ENCODE results near the gene GNG11. TPM values are rescaled to one million over a fixed set of nuclear protein-coding genes. Genes with fewer than 3 reads are reported as not detected.

The GNG11 gene
- polyA plus RNA-seq (ENCODE audit: insufficient read length in 3 of 3), result 10 to 100 TPM; 39.5 to 43.8 (median 43.1) TPM
- long read RNA-seq, donor 1, transcript GNG11-201 (2 exons, 3,055 nt), result major isoform, 128 of 128 reads
- long read RNA-seq, donor 1, partial matches to known transcripts, result 0 of 128 reads
- long read RNA-seq, donor 1, other reads (novel, unspliced or antisense), result 0 of 128 reads
- long read RNA-seq, donor 2, transcript GNG11-201 (2 exons, 3,055 nt), result major isoform, 202 of 212 reads
- long read RNA-seq, donor 2, partial matches to known transcripts, result 10 of 212 reads
- long read RNA-seq, donor 2, other reads (novel, unspliced or antisense), result 0 of 212 reads
- long read RNA-seq, donor 3, transcript GNG11-201 (2 exons, 3,055 nt), result major isoform, 154 of 160 reads
- long read RNA-seq, donor 3, partial matches to known transcripts, result 6 of 160 reads
- long read RNA-seq, donor 3, other reads (novel, unspliced or antisense), result 0 of 160 reads
- long read RNA-seq, donor 4, transcript GNG11-201 (2 exons, 3,055 nt), result major isoform, 220 of 220 reads
- long read RNA-seq, donor 4, partial matches to known transcripts, result 0 of 220 reads
- long read RNA-seq, donor 4, other reads (novel, unspliced or antisense), result 0 of 220 reads
- long read RNA-seq, donor 5, transcript GNG11-201 (2 exons, 3,055 nt), result major isoform, 101 of 120 reads
- long read RNA-seq, donor 5, partial matches to known transcripts, result 19 of 120 reads
- long read RNA-seq, donor 5, other reads (novel, unspliced or antisense), result 0 of 120 reads
- long read RNA-seq, donor 6, transcript GNG11-201 (2 exons, 3,055 nt), result major isoform, 122 of 142 reads
- long read RNA-seq, donor 6, partial matches to known transcripts, result 20 of 142 reads
- long read RNA-seq, donor 6, other reads (novel, unspliced or antisense), result 0 of 142 reads
- long read RNA-seq, donor 7, transcript GNG11-201 (2 exons, 3,055 nt), result major isoform, 142 of 160 reads
- long read RNA-seq, donor 7, partial matches to known transcripts, result 18 of 160 reads
- long read RNA-seq, donor 7, other reads (novel, unspliced or antisense), result 0 of 160 reads
- long read RNA-seq, donor 8, transcript GNG11-201 (2 exons, 3,055 nt), result major isoform, 55 of 60 reads
- long read RNA-seq, donor 8, partial matches to known transcripts, result 5 of 60 reads
- long read RNA-seq, donor 8, other reads (novel, unspliced or antisense), result 0 of 60 reads
- long read RNA-seq, donor 9, transcript GNG11-201 (2 exons, 3,055 nt), result major isoform, 190 of 190 reads
- long read RNA-seq, donor 9, partial matches to known transcripts, result 0 of 190 reads
- long read RNA-seq, donor 9, other reads (novel, unspliced or antisense), result 0 of 190 reads
- long read RNA-seq, donor 10, transcript GNG11-201 (2 exons, 3,055 nt), result major isoform, 137 of 159 reads
- long read RNA-seq, donor 10, partial matches to known transcripts, result 22 of 159 reads
- long read RNA-seq, donor 10, other reads (novel, unspliced or antisense), result 0 of 159 reads
- long read RNA-seq, donor 11, transcript GNG11-201 (2 exons, 3,055 nt), result major isoform, 87 of 100 reads
- long read RNA-seq, donor 11, partial matches to known transcripts, result 13 of 100 reads
- long read RNA-seq, donor 11, other reads (novel, unspliced or antisense), result 0 of 100 reads
- long read RNA-seq, donor 12, transcript GNG11-201 (2 exons, 3,055 nt), result major isoform, 210 of 223 reads
- long read RNA-seq, donor 12, partial matches to known transcripts, result 13 of 223 reads
- long read RNA-seq, donor 12, other reads (novel, unspliced or antisense), result 0 of 223 reads
- long read RNA-seq, donor 13, transcript GNG11-201 (2 exons, 3,055 nt), result major isoform, 81 of 81 reads
- long read RNA-seq, donor 13, partial matches to known transcripts, result 0 of 81 reads
- long read RNA-seq, donor 13, other reads (novel, unspliced or antisense), result 0 of 81 reads
- long read RNA-seq, donor 14, transcript GNG11-201 (2 exons, 3,055 nt), result major isoform, 226 of 278 reads
- long read RNA-seq, donor 14, partial matches to known transcripts, result 52 of 278 reads
- long read RNA-seq, donor 14, other reads (novel, unspliced or antisense), result 0 of 278 reads
- long read RNA-seq, donor 15, transcript GNG11-201 (2 exons, 3,055 nt), result major isoform, 107 of 123 reads
- long read RNA-seq, donor 15, partial matches to known transcripts, result 16 of 123 reads
- long read RNA-seq, donor 15, other reads (novel, unspliced or antisense), result 0 of 123 reads
- long read RNA-seq, donor 16, transcript GNG11-201 (2 exons, 3,055 nt), result major isoform, 226 of 254 reads
- long read RNA-seq, donor 16, partial matches to known transcripts, result 28 of 254 reads
- long read RNA-seq, donor 16, other reads (novel, unspliced or antisense), result 0 of 254 reads

- peak; percentile 74 for DNase-seq
Observed at GRCh38 chr7:93921607-93922566, at the start of gene GNG11. TSS of gene GNG11 (plus strand) at chr7:93921735. CDS start at chr7:93922138, 403 bp downstream.

GRCh38 chr7:93873998-93874574 is 47.4 kb upstream of the GNG11 start:
- DNase-seq, result no peak

DNA sequence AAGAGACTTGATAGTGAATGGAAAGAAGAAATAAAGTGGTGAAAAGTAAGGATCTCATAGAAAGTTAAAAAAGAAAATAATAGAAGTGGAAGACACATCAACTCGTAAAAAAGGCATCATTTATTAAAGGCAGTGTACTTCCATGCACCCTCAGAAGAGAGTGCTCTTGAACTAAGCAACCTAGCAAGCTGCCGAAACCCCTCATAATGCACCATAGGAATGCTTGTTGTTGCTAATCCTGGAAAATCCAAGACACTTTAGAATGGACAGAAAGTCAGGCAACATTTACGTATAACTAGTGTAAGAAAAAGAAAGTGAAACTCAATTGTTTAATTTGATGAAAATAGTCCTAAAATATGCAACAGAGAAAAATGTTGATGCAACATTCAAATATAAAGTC is 43.8 kb upstream of the GNG11 start:
- no peak for DNase-seq

GRCh38 chr7:93879356-93879755 is 42.2 kb upstream of the GNG11 start:
- DNase-seq, result no peak

- DNase-seq, result no peak
Observed at GRCh38 chr7:93882468-93882867, 39.1 kb upstream of the GNG11 start.

DNA sequence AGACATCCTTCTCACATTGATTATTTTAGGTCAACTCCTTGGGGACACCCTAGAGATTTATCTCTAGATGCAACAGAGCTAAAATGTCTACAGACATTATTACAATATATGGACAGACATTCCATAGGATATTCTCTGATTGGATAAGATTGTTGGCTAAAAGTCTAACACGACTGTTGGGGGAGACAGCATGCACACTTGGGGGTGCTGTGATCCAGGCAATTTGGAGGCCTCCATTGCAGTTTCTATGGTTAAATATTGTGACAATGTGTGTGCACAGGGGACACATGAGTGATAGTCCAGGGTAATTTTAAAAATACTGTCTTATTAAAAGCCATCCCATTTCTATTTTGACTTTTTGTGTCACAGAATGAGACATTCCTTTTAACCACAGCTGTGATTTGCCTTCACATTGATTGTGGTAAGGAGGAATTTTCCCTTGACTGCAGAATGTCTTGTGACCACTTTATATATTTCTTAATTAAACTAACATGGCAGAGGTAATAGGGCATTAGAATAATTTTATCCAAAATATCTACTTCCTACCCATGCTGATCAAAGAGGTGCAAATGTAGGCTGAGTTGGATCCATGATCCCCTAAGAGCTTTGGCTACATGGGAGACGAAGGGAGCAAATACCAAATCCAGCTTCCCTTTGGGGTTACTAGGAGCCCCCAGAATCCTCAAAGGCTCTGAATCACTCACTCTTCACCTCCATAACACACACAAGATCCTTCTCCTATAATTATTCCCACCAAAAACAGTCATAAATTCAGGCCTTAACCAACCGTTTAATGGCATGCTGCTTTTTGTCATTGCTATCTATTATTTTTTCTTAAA is 38.2 kb upstream of the GNG11 start:
- DNase-seq, result no peak

GRCh38 chr7:93883917-93884345 is 37.6 kb upstream of the GNG11 start:
- DNase-seq, result no peak

DNA sequence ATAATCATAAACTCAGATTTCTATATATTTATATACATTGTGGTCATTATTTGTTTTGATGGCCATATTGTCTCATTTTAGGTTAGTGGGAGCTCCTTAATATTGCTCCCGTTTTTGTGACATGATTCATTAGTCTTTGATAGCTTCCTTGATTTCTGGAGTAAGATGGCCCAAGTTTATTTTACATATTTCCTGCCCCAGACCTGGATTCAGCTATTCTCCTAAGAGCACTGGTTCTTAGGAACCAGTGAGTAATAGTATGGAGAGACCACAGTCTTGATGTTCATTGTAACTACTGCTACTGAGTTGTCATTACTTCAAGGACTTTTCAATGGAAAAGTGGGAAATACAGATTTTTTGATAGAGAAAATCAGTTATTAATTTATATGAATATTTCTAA is 37.0 kb upstream of the GNG11 start:
- no peak for DNase-seq

- DNase-seq, result no peak
Observed at GRCh38 chr7:93889261-93889660, 32.3 kb upstream of the GNG11 start.

DNA sequence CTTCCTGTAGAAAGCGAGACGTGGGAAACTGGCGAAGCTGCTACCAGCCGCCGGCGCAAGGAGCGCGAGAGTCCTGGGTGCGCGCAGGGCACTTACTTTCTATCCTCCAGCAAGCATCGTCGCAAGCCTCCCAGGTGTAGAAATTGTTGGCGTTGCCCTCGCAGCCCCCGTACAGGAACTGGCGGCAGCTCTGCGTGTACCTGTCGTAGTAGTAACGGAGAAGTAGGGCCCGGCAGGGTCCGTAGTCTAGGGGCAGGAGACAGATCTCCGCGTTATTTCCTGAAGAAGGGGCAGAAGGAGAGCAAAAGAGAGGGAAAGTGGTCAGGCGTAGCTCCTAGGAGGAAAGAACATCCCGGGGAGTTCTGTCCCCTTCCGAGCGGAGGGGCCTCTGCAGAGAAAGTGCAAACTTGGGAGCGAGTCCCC is 31.5 kb upstream of the GNG11 start:
- DNase-seq, result peak; percentile 46

- DNase-seq, result peak; percentile 70
Observed at GRCh38 chr7:93890464-93891068, 31.0 kb upstream of the GNG11 start, which contains the start of gene TFPI2. TSS of gene TFPI2 (minus strand) at chr7:93890753. CDS start at chr7:93890678, 75 bp downstream.

- DNase-seq, result no peak
Observed at GRCh38 chr7:93894426-93894825, 27.1 kb upstream of the GNG11 start.

DNA sequence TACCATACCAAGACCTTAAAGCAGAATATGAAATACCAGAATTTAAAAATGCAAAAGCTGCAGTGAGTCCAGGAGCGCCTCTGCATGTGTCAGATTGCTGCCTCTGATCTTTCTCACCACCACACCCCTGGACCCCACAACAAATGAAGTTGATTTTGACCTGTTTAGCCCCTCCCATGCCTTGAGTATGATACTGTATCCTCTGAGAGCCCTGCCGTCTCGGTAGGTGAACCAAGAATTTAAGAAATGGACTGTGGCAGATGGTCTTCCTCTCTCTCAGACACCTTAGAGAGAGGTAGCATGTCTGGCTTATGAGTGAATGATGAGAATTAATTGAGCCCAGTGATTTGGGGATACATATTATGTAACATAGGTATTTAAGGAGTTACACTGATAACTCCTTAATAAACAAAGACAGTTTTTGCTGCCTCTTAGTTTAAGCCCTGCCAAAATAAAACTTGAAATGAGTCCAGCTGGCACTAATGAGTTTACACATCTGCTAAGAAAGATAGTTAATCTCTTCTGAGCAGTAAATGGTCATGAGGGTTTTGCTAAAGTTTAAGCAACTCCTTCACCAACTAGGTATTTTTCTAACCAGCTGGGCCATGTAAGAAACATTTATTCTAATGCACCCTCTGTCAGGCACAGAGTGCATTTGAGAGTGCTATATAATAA is 26.4 kb upstream of the GNG11 start:
- DNase-seq, result no peak

- no peak for DNase-seq
Observed at GRCh38 chr7:93895859-93896600, 25.5 kb upstream of the GNG11 start.

DNA sequence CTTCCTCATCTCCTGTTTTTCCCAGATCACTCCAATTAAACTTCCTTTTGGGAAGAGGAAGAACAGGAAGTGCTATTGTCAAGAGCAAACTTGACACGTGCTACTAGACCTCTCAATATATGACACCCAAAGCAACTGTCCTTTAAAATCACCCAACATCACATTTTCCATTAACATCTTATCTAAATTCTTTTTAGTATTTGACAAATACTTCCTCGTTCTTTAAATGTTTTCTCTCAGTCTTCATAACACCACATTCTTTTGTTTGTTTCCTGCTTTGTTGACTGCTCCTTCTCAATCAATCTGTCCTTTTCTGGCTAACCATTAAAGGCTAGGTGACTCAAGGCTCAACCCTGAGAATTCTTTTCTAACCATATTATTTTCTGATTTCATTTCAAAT is 23.9 kb upstream of the GNG11 start:
- no peak for DNase-seq
